Kidney epithelial cell (primary cell): ENCODE data around the gene OLFM2. TPM values are rescaled to one million over a fixed set of nuclear protein-coding genes. Genes with fewer than 3 reads are reported as not detected.

Experiments used
- DNase-seq: peaks from one replicate; pipeline ENCODE4 v3.0.0-alpha.2; 2010; ENCODE audit warnings: low read depth
- H3K27me3 ChIP-seq: 2 replicates; pipeline ENCODE4 v1.6.0; 2011; ENCODE audit warnings: low read length; ENCODE audit not compliant: control insufficient read depth, insufficient read depth
- H3K36me3 ChIP-seq: 2 replicates; pipeline ENCODE4 v1.5.1; 2011; ENCODE audit warnings: low read length; ENCODE audit not compliant: control insufficient read depth, insufficient read depth
- H3K4me3 ChIP-seq: 2 replicates; pipeline ENCODE4 v1.5.1; 2011; ENCODE audit warnings: low read depth, mild to moderate bottlenecking, control low read depth, low read length
- total RNA-seq: library from RNA; depleted of rRNA; stranded (reverse); fragments of >200 nt; gene quantifications from 2 replicates; pipeline ENCODE4 v1.2.3, GENCODE V29; 2015
- TF ChIP-seq, protein P1 (sequence below): IDR thresholded peaks from 2 replicates; pipeline ENCODE4 v1.5.1; 2011; ENCODE audit warnings: mild to moderate bottlenecking, moderate library complexity, low read length, control low read depth, inconsistent platforms; ENCODE audit not compliant: insufficient read depth, poor library complexity, severe bottlenecking

OLFM2 gene
- total RNA-seq, 1 donor from 2014 or later: 15.8 TPM

- TF ChIP-seq, protein P1, sequence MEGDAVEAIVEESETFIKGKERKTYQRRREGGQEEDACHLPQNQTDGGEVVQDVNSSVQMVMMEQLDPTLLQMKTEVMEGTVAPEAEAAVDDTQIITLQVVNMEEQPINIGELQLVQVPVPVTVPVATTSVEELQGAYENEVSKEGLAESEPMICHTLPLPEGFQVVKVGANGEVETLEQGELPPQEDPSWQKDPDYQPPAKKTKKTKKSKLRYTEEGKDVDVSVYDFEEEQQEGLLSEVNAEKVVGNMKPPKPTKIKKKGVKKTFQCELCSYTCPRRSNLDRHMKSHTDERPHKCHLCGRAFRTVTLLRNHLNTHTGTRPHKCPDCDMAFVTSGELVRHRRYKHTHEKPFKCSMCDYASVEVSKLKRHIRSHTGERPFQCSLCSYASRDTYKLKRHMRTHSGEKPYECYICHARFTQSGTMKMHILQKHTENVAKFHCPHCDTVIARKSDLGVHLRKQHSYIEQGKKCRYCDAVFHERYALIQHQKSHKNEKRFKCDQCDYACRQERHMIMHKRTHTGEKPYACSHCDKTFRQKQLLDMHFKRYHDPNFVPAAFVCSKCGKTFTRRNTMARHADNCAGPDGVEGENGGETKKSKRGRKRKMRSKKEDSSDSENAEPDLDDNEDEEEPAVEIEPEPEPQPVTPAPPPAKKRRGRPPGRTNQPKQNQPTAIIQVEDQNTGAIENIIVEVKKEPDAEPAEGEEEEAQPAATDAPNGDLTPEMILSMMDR: no peak
- DNase-seq: no peak
- H3K36me3 ChIP-seq: no peaks in the 10 kb centered on the region
Measured at GRCh38 chr19:9939301-9939913, 3.1 kb upstream of the OLFM2 start.

DNA sequence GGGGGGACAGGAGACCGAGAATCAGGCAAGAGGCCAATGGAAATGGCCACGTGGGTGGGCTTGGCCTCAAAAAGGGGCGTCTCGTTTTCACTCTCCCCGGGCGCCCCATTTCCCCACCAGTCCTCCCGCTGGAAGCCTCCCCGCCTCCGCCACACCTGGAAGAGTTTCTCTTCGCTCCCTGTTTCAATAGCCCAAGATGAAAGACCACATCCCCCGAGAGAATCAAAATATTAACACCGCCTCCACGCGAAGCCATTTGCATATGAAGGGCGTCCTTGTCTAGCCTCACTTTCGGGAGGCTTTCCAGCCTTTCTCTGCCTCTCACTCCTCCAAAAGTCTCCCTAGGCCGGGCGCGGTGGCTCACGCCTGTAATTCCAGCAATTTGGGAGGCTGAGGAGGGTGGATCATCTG is 691 bp upstream of the OLFM2 start:
- TF ChIP-seq, protein P1: no peak
- no peak for DNase-seq
- Histone ChIP-seq H3K36me3 (no peaks in the 10 kb centered on the region), H3K4me3 (no peak overlapping the region), H3K27me3 (peaks cover 33% of the 10 kb centered on the region)

More at GRCh38 chr19:9939301-9939913, 3.1 kb upstream of the OLFM2 start:
- Histone ChIP-seq H3K27me3 (peaks cover 25% of the 10 kb centered on the region), H3K4me3 (no peak overlapping the region)

- H3K36me3 ChIP-seq: no peaks in the 10 kb centered on the region
- DNase-seq: no peak
- H3K4me3 ChIP-seq: no peak overlapping the region
- TF ChIP-seq, protein P1: no peak
- peaks cover 33% of the 10 kb centered on the region for H3K27me3 ChIP-seq
Measured at GRCh38 chr19:9935506-9936325, 599 bp downstream of the OLFM2 start.

- DNase-seq: no peak
- Histone ChIP-seq H3K4me3 (no peak overlapping the region), H3K36me3 (no peaks in the 10 kb centered on the region), H3K27me3 (peaks cover 33% of the 10 kb centered on the region)
- TF ChIP-seq, protein P1: peak; percentile 85
Measured at GRCh38 chr19:9934132-9934950, 2.0 kb downstream of the OLFM2 start.

GRCh38 chr19:9932835-9933234 is 3.5 kb downstream of the OLFM2 start:
- H3K36me3 ChIP-seq: no peaks in the 10 kb centered on the region
- TF ChIP-seq, protein P1: no peak
- DNase-seq: no peak
- no peak overlapping the region for H3K4me3 ChIP-seq
- peaks cover 33% of the 10 kb centered on the region for H3K27me3 ChIP-seq
